ENCODE measurements around the gene ZCCHC7.
"Not testable (repeated sequence)": the region's sequence is repeated elsewhere in the genome, so short reads cannot be mapped to it uniquely, and the experiment has no call there.

ZCCHC7 gene

GRCh38 chr9:37174247-37174646, 53.9 kb downstream of the ZCCHC7 start:
- DNase-seq (ENCODE audit: low read depth): peak; percentile 30

DNA sequence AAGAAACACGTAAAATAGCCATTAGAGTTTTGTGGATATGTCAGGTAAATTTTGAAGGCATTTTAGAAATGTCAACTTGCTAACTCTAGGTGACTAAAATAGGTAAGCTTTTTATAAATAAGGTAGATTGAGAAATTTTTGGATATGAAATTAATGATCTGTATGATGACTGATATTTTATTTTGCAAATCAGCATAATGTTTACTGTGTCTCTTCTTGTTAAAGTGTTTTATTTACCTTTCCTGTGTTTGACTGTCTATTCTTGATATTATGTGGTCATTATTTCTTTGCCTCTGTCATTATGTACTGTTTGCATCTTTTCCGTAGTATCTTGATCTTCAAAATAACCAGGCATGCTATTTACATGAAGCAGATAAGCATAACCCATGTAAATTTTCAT, 58.4 kb downstream of the ZCCHC7 start:
- DNase-seq (ENCODE audit: low read depth): no peak

- DNase-seq (ENCODE audit: low read depth): no peak
These were observed 59.2 kb downstream of the ZCCHC7 start for GRCh38 chr9:37179576-37179975.

DNA sequence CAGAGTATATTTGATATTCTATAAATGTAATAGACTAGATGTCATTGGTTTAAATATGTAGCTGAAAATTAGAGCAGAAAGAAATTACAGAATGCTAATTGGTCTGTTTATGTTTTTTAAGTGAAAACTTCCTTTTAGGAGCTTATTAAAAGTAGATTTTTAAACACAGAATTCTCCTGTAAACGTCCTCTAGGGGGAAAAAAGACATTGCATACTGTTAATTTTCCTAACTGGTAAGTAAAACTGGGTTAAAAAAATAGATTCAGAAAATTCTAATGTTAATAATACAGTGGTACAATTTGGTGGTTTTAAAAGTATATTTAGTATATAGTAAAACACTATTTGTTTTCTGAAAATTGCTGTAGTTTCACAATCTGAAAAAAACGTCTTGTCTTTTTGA, 59.8 kb downstream of the ZCCHC7 start:
- no peak for DNase-seq (ENCODE audit: low read depth)

GRCh38 chr9:37182718-37183117, 62.3 kb downstream of the ZCCHC7 start:
- DNase-seq (ENCODE audit: low read depth): no peak

DNA sequence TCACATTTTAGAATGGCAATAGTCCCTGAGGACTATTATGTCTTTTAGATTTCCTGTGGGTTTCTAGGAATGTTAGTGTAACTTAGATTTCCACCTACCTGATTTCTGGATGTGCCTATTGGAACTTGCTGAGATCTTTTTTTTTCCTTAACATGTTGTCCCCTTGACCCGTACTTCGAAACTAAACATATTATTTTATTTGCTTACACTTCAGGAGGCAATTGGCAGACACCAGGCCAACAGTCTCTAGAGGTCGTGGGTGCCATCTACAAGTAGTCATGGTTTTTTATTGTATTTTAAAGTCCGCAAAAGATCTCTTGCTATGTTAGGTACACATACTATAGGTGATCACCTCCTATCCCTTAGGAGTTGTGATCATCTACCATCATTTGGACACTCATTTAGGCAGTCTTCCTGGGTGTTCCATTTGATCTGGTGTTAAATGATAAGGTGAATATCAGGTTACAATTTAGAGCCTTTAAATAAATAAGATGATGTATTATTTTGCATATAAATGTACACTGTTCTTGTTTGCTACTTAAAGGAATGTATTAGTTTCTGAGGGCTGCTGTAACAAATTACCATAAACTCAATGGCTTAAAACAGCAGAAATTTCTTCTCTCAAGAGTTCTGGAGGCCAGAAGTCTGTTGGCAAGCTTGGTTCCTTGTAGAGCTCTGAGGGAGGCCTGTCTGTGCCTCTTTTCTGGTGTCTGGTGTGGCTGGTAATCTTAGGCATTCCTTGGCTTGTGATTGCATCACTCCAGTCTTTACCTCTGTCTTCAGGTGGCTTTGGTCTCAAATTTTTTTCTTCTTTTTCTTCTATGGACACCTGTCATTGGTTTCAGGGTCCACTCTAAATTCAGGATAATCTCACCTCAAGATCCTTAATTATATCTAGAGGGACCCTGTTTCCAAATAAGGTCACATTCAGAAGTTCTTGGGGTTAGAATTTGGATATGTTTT, 64.8 kb downstream of the ZCCHC7 start:
- DNase-seq (ENCODE audit: low read depth): no peak

GRCh38 chr9:37187292-37187691, 66.9 kb downstream of the ZCCHC7 start:
- no peak for DNase-seq (ENCODE audit: low read depth)

DNA sequence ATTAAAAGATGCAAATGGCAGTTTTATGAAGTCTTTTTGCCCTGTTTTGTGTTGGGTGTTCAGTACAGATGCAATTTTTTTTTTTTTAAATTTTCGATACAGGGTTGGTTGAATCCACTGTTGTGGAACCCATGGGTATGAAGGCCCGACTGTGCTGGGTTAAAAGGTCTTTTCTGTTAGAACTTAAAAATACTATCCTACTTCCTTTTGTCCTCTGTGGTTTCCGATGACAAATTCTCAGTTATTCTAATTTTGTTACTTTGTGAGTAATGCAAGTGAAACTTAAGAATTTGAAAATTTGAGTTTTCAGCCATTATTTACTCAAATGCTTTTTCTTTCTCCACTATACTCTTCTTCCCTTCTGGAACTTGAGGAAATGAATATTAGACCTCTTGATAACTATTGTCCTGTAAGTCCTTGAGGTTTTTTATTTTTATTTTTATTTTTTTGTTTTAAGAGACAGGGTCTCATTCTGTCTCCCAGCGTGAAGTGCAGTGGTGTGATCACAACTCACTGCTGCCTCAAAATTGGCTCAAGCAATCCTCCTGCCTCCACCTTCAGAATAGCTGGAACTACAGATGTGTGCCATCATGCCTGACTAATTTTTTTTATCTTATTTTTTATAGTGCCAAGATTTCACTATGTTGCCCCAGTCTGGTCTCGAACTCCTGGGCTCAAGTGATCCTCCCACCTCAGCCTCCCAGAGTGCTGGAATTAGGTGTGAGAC, 67.5 kb downstream of the ZCCHC7 start:
- DNase-seq (ENCODE audit: low read depth): no peak

GRCh38 chr9:37190739-37191138, 70.4 kb downstream of the ZCCHC7 start:
- not testable (repeated sequence) for DNase-seq (ENCODE audit: low read depth)

- no peak for DNase-seq (ENCODE audit: low read depth)
These were observed 71.2 kb downstream of the ZCCHC7 start for GRCh38 chr9:37191403-37192089.

DNA sequence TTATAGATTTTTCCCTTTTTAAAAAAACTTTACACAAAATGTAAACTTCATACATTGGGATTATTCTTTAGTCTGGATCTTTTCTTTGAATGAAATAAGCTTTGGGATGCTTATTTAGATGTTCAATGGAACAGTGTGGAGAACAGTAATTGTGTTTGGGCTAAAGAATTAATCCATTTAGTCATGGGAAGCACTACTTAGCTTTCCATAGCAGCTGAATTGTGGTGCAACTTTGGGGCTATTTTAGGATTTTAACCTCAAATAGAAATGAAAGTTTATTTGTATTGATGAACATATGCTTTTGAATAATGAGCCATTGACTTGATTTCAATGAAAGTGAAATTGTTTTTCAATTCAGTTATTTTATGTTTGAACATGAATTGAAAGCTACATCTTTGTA, 72.4 kb downstream of the ZCCHC7 start:
- no peak for DNase-seq (ENCODE audit: low read depth)

DNA sequence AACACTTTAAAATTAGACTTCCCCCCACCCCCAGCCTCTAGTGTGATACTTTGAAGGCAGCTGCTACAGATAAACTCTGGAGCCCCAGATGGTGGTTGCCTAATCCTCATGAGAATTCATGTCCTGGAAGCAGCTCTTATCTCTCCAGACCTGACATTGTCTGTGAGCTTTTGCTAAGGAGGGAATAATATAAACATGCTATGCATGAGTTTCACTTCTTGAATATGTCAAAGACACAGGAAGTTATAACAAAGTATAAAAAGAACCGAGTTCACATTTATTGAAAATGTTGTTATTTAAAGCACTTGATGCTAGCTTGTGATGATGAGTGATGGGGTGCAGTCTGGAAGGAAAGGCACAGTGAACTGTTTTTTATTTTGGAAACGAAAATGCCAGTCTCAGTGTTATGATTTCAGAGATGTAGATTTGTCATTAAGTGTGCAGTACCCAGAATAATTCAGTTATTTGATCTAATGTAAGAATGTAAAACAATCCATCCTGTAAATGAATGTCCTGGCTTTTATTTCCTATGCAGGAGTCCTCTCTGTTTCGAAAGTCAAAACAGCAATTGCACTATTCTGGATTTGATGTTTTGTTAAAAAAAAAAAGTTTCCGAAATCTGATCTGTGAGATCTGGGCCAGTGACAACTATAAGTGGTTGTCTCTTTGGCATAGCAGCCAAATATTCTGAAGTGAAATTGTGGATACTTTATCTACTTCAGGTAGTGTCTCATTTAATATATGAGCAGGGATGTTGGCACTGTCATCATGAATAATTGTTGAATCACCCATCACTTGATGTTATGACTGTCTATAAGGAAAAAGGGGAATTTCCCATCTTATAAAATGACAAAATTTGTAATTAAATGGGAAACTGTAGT, 77.0 kb downstream of the ZCCHC7 start:
- DNase-seq (ENCODE audit: low read depth): peak; percentile 85

GRCh38 chr9:37198039-37198729, 77.8 kb downstream of the ZCCHC7 start:
- DNase-seq (ENCODE audit: low read depth): no peak

GRCh38 chr9:37198831-37199230, 78.5 kb downstream of the ZCCHC7 start:
- DNase-seq (ENCODE audit: low read depth): no peak

- DNase-seq (ENCODE audit: low read depth): peak; percentile 49
These were observed 80.1 kb downstream of the ZCCHC7 start for GRCh38 chr9:37200433-37201005.

DNA sequence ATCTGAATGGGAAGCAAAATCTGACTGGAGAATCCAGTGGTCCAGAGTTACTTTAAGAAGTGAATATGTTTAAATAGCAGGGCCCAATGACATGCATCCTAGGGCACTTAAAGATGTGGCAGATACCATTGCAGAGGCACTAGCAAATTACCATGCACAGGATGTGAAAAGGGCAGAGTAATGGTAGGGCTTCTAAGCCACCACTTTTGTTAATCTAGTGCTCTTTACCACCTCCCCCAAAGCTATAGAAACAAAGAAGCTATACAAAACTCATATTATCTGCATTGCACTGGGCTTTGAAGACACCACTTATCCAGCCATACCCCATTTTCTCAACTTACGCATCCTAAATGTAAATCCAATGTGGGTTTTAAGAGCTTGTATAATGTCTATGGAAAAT, 81.2 kb downstream of the ZCCHC7 start:
- no peak for DNase-seq (ENCODE audit: low read depth)

GRCh38 chr9:37202091-37202490, 81.7 kb downstream of the ZCCHC7 start:
- DNase-seq (ENCODE audit: low read depth): no peak

GRCh38 chr9:37203456-37203855, 83.1 kb downstream of the ZCCHC7 start:
- DNase-seq (ENCODE audit: low read depth): not testable (repeated sequence)

DNA sequence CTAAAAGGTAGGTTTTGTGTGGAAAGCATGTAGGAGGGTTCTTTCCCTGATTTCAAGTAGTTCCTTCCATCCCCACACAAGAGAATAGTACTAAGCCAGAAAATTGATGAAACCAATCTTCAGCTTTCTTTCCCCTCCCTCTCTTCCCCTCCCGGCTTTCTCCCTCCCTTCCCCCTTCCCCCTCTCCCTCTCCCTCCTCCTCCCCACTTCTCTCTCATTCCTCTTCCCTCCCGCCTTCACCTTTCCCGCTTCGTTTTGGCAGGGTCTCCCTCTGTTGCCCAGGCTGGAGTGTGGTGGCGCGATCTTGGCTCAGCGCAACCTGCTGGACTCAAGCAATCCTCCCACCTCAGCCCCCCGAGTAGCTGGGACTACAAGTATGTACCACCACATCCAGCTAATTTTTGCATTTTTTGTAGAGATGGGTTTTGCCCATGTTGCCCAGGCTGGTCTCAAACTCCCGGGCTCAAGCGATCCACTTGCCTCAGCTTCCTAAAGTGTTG, 85.8 kb downstream of the ZCCHC7 start:
- no peak for DNase-seq (ENCODE audit: low read depth)
